CD8-positive, alpha-beta memory T cell (primary cell): ENCODE results near the gene NOC4L. TPM values are rescaled to one million over a fixed set of nuclear protein-coding genes. Genes with fewer than 3 reads are reported as not detected.
"Not testable (repeated sequence)": the region's sequence is repeated elsewhere in the genome, so short reads cannot be mapped to it uniquely, and the experiment has no call there.

Source experiments
- CTCF ChIA-PET: fragments of 350-600 bp; sonication (Branson Sonifier 250); formaldehyde crosslinking; loops from one replicate; lab custom pipeline; 2021; ENCODE audit warnings: antibody characterized with exemption; lab: Charles Lee
- POLR2A ChIA-PET: fragments of 350-600 bp; sonication (Branson Sonifier 250); formaldehyde crosslinking; loops from one replicate; lab custom pipeline; 2021; ENCODE audit warnings: antibody characterized with exemption; lab: Charles Lee
- DNase-seq, 5 donors: peaks; one replicate each; pipeline versions ENCODE4 v3.0.0 to v3.0.0-alpha.2; 2020 to 2022; ENCODE audit warnings: mixed read lengths in 1 of 5
- H3K27ac ChIP-seq: one replicate; pipeline ENCODE4 v1.7.0; 2013; ENCODE audit warnings: low read depth, mild to moderate bottlenecking, low read length, moderate library complexity
- H3K27me3 ChIP-seq: 2 replicates; pipeline ENCODE4 v1.7.0; 2013; ENCODE audit warnings: low read length, mild to moderate bottlenecking; ENCODE audit not compliant: insufficient read depth, poor library complexity, severe bottlenecking
- H3K36me3 ChIP-seq: 2 replicates; pipeline ENCODE4 v1.7.0; 2013; ENCODE audit warnings: mild to moderate bottlenecking, low read length, moderate library complexity; ENCODE audit not compliant: insufficient read depth
- H3K4me1 ChIP-seq: 2 replicates; pipeline ENCODE4 v1.7.0; 2013; ENCODE audit warnings: mild to moderate bottlenecking, low read length, moderate library complexity; ENCODE audit not compliant: insufficient read depth
- H3K4me3 ChIP-seq: 2 replicates; pipeline ENCODE4 v1.7.0; 2013; ENCODE audit warnings: mild to moderate bottlenecking, low read length
- H3K9me3 ChIP-seq: 2 replicates; pipeline ENCODE4 v1.7.0; 2013; ENCODE audit warnings: mild to moderate bottlenecking, low read length
- H3K27ac Mint-ChIP-seq, 8 donors: one replicate each; pipeline ENCODE4 v1.8.0; 2020 to 2021; ENCODE audit warnings: mixed read lengths in 8 of 8, mild to moderate bottlenecking in 6 of 8, inconsistent platforms in 3 of 8, moderate library complexity in 3 of 8
- H3K27me3 Mint-ChIP-seq, 2 donors: one replicate each; pipeline ENCODE4 v1.8.0; 2020 to 2021; ENCODE audit warnings: mixed read lengths in 2 of 2, mild to moderate bottlenecking in 1 of 2, moderate library complexity in 1 of 2
- H3K36me3 Mint-ChIP-seq, 3 donors: one replicate each; pipeline ENCODE4 v1.8.0; 2020 to 2021; ENCODE audit warnings: mixed read lengths in 3 of 3, inconsistent platforms in 1 of 3, mild to moderate bottlenecking in 1 of 3
- H3K4me1 Mint-ChIP-seq, 3 donors: one replicate each; pipeline ENCODE4 v1.8.0; 2020 to 2021; ENCODE audit warnings: mixed read lengths in 3 of 3, inconsistent platforms in 1 of 3, mild to moderate bottlenecking in 1 of 3
- H3K4me3 Mint-ChIP-seq, 7 donors: one replicate each; pipeline ENCODE4 v1.8.0; 2020 to 2021; ENCODE audit warnings: mixed read lengths in 7 of 7, mild to moderate bottlenecking in 6 of 7, moderate library complexity in 4 of 7, inconsistent platforms in 2 of 7
- H3K9me3 Mint-ChIP-seq, 5 donors: one replicate each; pipeline ENCODE4 v1.8.0; 2020 to 2022; ENCODE audit warnings: mixed read lengths in 5 of 5, mild to moderate bottlenecking in 3 of 5, moderate library complexity in 2 of 5, inconsistent platforms in 1 of 5
- polyA plus RNA-seq: library from polyadenylated mRNA; unstranded; fragments of 300-500 nt; fragmentation: Illumina TruSeq; gene quantifications from one replicate; pipeline ENCODE4 v1.2.3, GENCODE V29; 2021
- total RNA-seq, 2 experiments: library from RNA; stranded (reverse); gene quantifications; one replicate each; pipeline ENCODE4 v1.2.3, GENCODE V29; 2021

The NOC4L gene
- total and polyA plus RNA-seq, 3 experiments from 2014 or later, result 25.1 to 56.0 (median 55.7) TPM

DNA sequence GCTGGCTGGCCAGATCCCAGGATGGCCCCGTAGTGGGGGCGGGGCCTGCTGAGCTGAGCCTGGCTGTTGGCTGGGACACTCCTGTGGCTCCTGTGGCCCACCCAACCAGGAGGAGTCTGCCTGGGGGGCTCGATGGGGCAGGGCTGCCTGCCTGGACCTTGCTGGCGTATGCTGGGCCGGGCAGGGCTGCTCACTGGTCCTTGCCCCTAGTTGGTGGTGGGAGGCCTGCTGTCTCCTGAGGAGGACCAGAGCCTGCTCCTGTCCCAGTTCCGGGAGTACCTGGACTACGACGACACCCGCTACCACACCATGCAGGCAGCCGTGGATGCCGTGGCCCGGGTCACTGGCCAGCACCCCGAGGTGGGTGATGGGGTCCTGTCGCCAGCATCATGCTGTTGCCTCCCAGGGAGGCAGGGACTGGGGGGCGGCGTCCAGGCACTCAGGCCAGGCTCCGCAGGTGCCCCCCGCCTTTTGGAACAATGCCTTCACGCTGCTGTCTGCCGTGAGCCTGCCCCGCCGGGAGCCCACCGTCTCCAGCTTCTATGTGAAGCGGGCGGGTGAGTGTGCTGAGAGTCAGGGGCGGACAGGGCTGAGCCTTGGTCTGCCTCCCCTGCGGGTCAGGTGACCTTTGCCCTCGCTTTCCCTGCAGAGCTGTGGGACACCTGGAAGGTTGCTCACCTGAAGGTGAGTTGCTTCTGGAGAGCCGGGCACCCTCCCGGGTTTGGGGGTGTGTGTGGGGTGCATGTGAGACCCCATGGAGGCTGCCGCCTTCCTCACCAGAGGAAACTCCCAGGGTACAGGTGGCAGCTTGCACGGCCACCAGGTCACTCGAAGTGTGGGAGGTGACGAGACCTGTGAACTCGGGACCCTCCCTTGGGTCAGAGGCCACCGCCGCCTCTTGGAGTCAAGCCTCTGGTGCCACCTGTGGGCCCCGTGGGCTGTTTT is 3.4 kb downstream of the NOC4L start:
- H3K4me3 ChIP-seq, result no peak overlapping the region
- H3K9me3 Mint-ChIP-seq, result no peaks in the 10 kb centered on the region
- no peak overlapping the region for H3K4me3 Mint-ChIP-seq
- ChIA-PET POLR2A (no interaction called here), CTCF (no interaction called here)
- no peaks in the 10 kb centered on the region for H3K36me3 ChIP-seq
- no peak for DNase-seq
- no peak overlapping the region for H3K27ac ChIP-seq
- peaks cover 0 to 4% of the 10 kb centered on the region in 2 donors for H3K27me3 Mint-ChIP-seq
- no peaks in the 10 kb centered on the region for H3K9me3 ChIP-seq
- H3K27ac Mint-ChIP-seq, result peak overlapping the region in 1 of 8 donors; percentile 91
- peaks cover 18% of the 10 kb centered on the region for H3K4me1 ChIP-seq
- H3K36me3 Mint-ChIP-seq, result peaks cover 0 to 34% (median 0%) of the 10 kb centered on the region in 3 donors
- H3K27me3 ChIP-seq, result no peaks in the 10 kb centered on the region
- H3K4me1 Mint-ChIP-seq, result peaks cover 23 to 34% (median 26%) of the 10 kb centered on the region in 3 donors

DNA sequence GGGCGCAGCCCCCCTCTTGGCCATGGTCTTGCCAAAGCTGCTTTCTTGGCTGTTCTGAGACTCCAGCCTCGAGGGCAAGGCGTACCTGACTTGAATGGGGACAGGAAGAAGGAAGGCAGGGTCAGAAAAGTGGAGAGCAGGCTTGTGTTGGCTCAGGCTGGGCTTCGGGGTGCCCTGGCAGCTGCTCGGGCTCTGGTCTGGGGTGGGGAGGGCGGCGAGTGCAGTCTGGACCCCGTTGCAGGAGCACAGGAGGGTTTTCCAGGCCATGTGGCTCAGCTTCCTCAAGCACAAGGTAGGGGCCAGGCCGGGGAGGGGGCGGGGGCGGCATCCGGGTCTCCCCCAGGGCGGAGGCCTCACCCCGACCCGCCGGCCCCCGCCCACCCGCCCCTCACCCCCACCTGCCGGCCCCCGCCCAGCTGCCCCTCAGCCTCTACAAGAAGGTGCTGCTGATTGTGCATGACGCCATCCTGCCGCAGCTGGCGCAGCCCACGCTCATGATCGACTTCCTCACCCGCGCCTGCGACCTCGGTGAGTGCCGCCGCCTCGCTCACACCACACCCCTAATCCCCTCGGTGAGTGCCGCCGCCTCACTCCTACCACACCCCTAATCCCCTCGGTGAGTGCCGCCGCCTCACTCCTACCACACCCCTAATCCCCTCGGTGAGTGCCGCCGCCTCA is 4.2 kb downstream of the NOC4L start:
- H3K27me3 ChIP-seq, result no peaks in the 10 kb centered on the region
- Mint-ChIP-seq H3K27me3 (peaks cover 0 to 2% of the 10 kb centered on the region in 2 donors), H3K4me1 (peaks cover 19 to 27% (median 19%) of the 10 kb centered on the region in 3 donors), H3K27ac (no peak overlapping the region), H3K4me3 (no peak overlapping the region), H3K9me3 (no peaks in the 10 kb centered on the region), H3K36me3 (peaks cover 0 to 28% (median 0%) of the 10 kb centered on the region in 3 donors)
- H3K4me1 ChIP-seq, result peaks cover 11% of the 10 kb centered on the region
- no peak overlapping the region for H3K27ac ChIP-seq
- CTCF ChIA-PET, result no interaction called here
- POLR2A ChIA-PET, result no interaction called here
- H3K4me3 ChIP-seq, result no peak overlapping the region
- H3K36me3 ChIP-seq, result no peaks in the 10 kb centered on the region
- H3K9me3 ChIP-seq, result no peaks in the 10 kb centered on the region
- DNase-seq, result peak in 1 of 5 donors; percentile 48

DNA sequence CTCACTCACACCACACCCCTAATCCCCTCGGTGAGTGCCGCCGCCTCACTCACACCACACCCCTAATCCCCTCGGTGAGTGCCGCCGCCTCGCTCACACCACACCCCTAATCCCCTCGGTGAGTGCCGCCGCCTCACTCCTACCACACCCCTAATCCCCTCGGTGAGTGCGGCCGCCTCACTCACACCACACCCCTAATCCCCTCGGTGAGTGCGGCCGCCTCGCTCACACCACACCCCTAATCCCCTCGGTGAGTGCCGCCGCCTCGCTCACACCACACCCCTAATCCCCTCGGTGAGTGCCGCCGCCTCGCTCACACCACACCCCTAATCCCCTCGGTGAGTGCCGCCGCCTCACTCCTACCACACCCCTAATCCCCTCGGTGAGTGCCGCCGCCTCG is 5.3 kb downstream of the NOC4L start:
- peaks cover 11% of the 10 kb centered on the region for H3K4me1 ChIP-seq
- peaks cover 0 to 26% (median 0%) of the 10 kb centered on the region in 3 donors for H3K36me3 Mint-ChIP-seq

GRCh38 chr12:132150780-132151144 is 6.5 kb downstream of the NOC4L start:
- ChIA-PET POLR2A (no interaction called here), CTCF (no interaction called here)
- Mint-ChIP-seq H3K4me1 (peaks cover 7 to 16% (median 8%) of the 10 kb centered on the region in 3 donors), H3K4me3 (no peak overlapping the region), H3K9me3 (no peaks in the 10 kb centered on the region), H3K27ac (no peak overlapping the region), H3K27me3 (no peaks in the 10 kb centered on the region), H3K36me3 (peaks cover 0 to 22% (median 0%) of the 10 kb centered on the region in 3 donors)
- Histone ChIP-seq H3K27ac (no peak overlapping the region), H3K36me3 (no peaks in the 10 kb centered on the region), H3K4me3 (no peak overlapping the region), H3K27me3 (no peaks in the 10 kb centered on the region), H3K9me3 (no peaks in the 10 kb centered on the region), H3K4me1 (peaks cover under 1% of the 10 kb centered on the region)
- DNase-seq, result peak in 1 of 5 donors; percentile 47

More for the DNA sequence above, 5.3 kb downstream of the NOC4L start:
- H3K9me3 ChIP-seq, POLR2A ChIA-PET, CTCF ChIA-PET, H3K4me3 Mint-ChIP-seq, H3K27ac ChIP-seq, H3K36me3 ChIP-seq, H3K27ac Mint-ChIP-seq, H3K4me3 ChIP-seq, H3K27me3 Mint-ChIP-seq, H3K27me3 ChIP-seq, H3K9me3 Mint-ChIP-seq: not testable (repeated sequence)
- peaks cover 17 to 28% (median 19%) of the 10 kb centered on the region in 3 donors for H3K4me1 Mint-ChIP-seq
- DNase-seq, result peak in 1 of 5 donors; percentile 4

DNA sequence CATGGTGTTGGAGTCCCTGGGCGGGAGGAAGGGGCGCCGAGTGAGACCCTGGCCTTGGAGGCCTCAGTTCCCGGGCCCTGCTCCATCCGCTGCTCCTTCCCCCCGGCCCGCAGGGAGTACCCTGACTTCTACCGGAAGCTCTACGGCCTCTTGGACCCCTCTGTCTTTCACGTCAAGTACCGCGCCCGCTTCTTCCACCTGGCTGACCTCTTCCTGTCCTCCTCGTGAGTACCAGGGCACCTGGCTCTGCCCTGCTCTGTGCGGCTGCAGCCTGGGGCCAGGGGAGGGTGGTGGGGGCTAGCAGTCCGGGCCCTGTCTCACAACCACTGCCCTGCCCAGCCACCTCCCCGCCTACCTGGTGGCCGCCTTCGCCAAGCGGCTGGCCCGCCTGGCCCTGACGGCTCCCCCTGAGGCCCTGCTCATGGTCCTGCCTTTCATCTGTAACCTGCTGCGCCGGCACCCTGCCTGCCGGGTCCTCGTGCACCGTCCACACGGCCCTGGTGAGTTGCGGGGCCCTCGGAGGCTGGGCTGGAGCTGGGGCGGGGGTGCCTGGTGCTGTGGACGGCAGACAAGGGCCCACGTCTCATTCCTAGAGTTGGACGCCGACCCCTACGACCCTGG is 7.0 kb downstream of the NOC4L start:
- Mint-ChIP-seq H3K27me3 (no peaks in the 10 kb centered on the region), H3K27ac (peak overlapping the region in 1 of 8 donors; percentile 10), H3K4me3 (no peak overlapping the region), H3K9me3 (no peaks in the 10 kb centered on the region), H3K4me1 (peaks cover 2 to 11% (median 5%) of the 10 kb centered on the region in 3 donors), H3K36me3 (peaks cover 0 to 17% (median 0%) of the 10 kb centered on the region in 3 donors)
- CTCF ChIA-PET, result no interaction called here
- no peak overlapping the region for H3K27ac ChIP-seq
- POLR2A ChIA-PET, result no interaction called here
- no peak overlapping the region for H3K4me3 ChIP-seq
- no peaks in the 10 kb centered on the region for H3K27me3 ChIP-seq
- H3K9me3 ChIP-seq, result no peaks in the 10 kb centered on the region
- peak in 1 of 5 donors; percentile 49 for DNase-seq
- no peaks in the 10 kb centered on the region for H3K4me1 ChIP-seq
- peaks cover 4% of the 10 kb centered on the region for H3K36me3 ChIP-seq

DNA sequence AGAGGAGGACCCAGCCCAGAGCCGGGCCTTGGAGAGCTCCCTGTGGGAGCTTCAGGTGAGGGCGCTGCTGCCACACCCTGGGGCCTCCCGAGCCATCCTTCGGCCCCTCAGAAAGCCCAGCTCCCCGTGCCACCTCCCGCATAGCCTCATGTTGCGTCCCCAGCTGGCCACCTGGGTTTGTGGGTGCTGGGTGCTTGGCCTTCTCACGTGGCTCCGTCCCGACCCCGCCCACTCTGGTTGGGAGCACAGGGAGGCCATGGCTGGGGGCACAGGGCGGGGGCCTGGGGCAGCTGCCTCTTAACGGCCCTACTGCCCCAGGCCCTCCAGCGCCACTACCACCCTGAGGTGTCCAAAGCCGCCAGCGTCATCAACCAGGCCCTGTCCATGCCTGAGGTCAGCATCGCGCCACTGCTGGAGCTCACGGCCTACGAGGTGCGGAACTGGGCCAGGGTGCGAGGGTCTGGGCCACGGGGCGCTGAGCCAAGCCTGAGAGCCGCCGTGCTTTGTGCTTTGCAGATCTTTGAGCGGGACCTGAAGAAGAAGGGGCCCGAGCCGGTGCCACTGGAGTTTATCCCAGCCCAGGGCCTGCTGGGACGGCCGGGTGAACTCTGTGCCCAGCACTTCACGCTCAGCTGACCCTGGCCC is 7.6 kb downstream of the NOC4L start:
- peaks cover 0 to 5% (median 0%) of the 10 kb centered on the region in 3 donors for H3K4me1 Mint-ChIP-seq
- CTCF ChIA-PET, result no interaction called here
- no peak overlapping the region for H3K4me3 Mint-ChIP-seq
- H3K36me3 Mint-ChIP-seq, result peaks cover 0 to 10% (median 0%) of the 10 kb centered on the region in 3 donors
- DNase-seq, result peak in 1 of 5 donors; percentile 44
- H3K27me3 Mint-ChIP-seq, result no peaks in the 10 kb centered on the region
- no peaks in the 10 kb centered on the region for H3K27me3 ChIP-seq
- H3K9me3 Mint-ChIP-seq, result no peaks in the 10 kb centered on the region
- no peaks in the 10 kb centered on the region for H3K9me3 ChIP-seq
- peaks cover 10% of the 10 kb centered on the region for H3K36me3 ChIP-seq
- H3K27ac Mint-ChIP-seq, result no peak overlapping the region
- no peak overlapping the region for H3K4me3 ChIP-seq
- H3K27ac ChIP-seq, result no peak overlapping the region
- POLR2A ChIA-PET, result no interaction called here
- H3K4me1 ChIP-seq, result no peaks in the 10 kb centered on the region

- Histone ChIP-seq H3K27me3 (no peaks in the 10 kb centered on the region), H3K27ac (no peak overlapping the region), H3K4me1 (no peaks in the 10 kb centered on the region), H3K4me3 (no peak overlapping the region), H3K36me3 (peaks cover 12% of the 10 kb centered on the region), H3K9me3 (no peaks in the 10 kb centered on the region)
- H3K27me3 Mint-ChIP-seq, result no peaks in the 10 kb centered on the region
- peak in 1 of 5 donors; percentile 42 for DNase-seq
- ChIA-PET POLR2A (no interaction called here), CTCF (no interaction called here)
- H3K4me3 Mint-ChIP-seq, result no peak overlapping the region
- no peak overlapping the region for H3K27ac Mint-ChIP-seq
- H3K9me3 Mint-ChIP-seq, result no peaks in the 10 kb centered on the region
- H3K36me3 Mint-ChIP-seq, result peaks cover 0 to 9% (median 0%) of the 10 kb centered on the region in 3 donors
- peaks cover 0 to 5% (median 0%) of the 10 kb centered on the region in 3 donors for H3K4me1 Mint-ChIP-seq
These were observed 8.2 kb downstream of the NOC4L start for GRCh38 chr12:132152411-132152821.
